Thoracic aorta (tissue), 2 donors: ENCODE measurements around the gene CCDC106. TPM values are rescaled to one million over a fixed set of nuclear protein-coding genes. Genes with fewer than 3 reads are reported as not detected.

Experiments used
- ATAC-seq: fragments of 150-250 bp; one replicate; pipeline ENCODE4 v1.8.0; 2017; ENCODE audit warnings: low read depth; ENCODE audit not compliant: insufficient number of reproducible peaks, low FRiP score
- DNase-seq: peaks from one replicate; pipeline ENCODE4 v3.0.0-alpha.2; 2020; ENCODE audit warnings: low spot score
- H3K27ac ChIP-seq, 2 donors: fragments of 200-600 bp; sonication (generic); 1 replicate in 1 of 2; 2 replicates in 1 of 2; pipeline ENCODE4 v1.5.1; 2016; ENCODE audit warnings: mild to moderate bottlenecking in 2 of 2, moderate library complexity in 2 of 2
- H3K27me3 ChIP-seq: fragments of 200-600 bp; sonication (generic); replicated peaks from 2 replicates; pipeline ENCODE4 v1.6.0; 2016; ENCODE audit warnings: mild to moderate bottlenecking; ENCODE audit not compliant: insufficient read depth
- H3K36me3 ChIP-seq: fragments of 200-600 bp; sonication (generic); one replicate; pipeline ENCODE4 v1.5.1; 2016
- H3K4me1 ChIP-seq, 2 donors: fragments of 200-600 bp; sonication (generic); 1 replicate in 1 of 2; 2 replicates in 1 of 2; pipeline versions ENCODE4 v1.5.1 to v1.6.0; 2016; ENCODE audit warnings: low read depth in 2 of 2, mild to moderate bottlenecking in 1 of 2; ENCODE audit not compliant: control insufficient read depth in 1 of 2
- H3K4me3 ChIP-seq: fragments of 200-600 bp; sonication (generic); 2 replicates; pipeline ENCODE4 v1.5.1; 2016; ENCODE audit warnings: mild to moderate bottlenecking
- H3K9me3 ChIP-seq: fragments of 200-600 bp; sonication (generic); 2 replicates; pipeline ENCODE4 v1.5.1; 2016
- total RNA-seq, 2 donors: library from RNA; depleted of rRNA; stranded (reverse); fragments of >200 nt; gene quantifications; one replicate each; pipeline versions ENCODE4 v1.1.0 to v1.2.3, GENCODE V29; 2016
- TF ChIP-seq, protein P1 (sequence below): fragments of 200-600 bp; sonication (generic); IDR thresholded peaks from one replicate; pipeline ENCODE4 v1.5.1; 2019; ENCODE audit warnings: antibody characterized with exemption

Gene CCDC106
- total RNA-seq, 2 donors from 2014 or later, result 10.5 to 14.8 TPM

DNA sequence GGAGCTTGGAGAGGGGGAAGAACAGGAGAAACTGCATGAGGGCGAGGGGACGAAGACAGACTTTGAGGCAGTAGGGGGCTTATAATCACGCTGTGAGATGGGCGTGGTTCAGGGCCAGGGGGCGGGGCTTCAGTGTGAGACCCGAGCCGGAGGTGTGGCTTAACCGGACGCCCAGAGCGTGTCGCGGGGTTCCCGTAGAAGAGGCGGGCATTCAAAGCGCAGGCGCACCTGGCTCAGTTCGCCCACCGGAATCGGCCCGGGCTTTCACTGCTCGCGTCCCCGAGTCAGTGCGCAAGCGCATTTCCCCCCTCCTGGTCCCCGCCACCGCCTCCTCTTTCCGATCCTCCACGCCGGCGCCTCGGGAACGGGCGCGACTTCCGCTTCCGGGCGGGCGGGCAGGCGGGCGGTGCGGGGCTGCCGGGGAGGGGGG is 42.8 kb upstream of the CCDC106 start:
- no peaks in the 10 kb centered on the region for H3K9me3 ChIP-seq
- H3K27ac ChIP-seq, result peak overlapping the region; percentile 94
- no peaks in the 10 kb centered on the region for H3K27me3 ChIP-seq
- TF ChIP-seq, protein P1, sequence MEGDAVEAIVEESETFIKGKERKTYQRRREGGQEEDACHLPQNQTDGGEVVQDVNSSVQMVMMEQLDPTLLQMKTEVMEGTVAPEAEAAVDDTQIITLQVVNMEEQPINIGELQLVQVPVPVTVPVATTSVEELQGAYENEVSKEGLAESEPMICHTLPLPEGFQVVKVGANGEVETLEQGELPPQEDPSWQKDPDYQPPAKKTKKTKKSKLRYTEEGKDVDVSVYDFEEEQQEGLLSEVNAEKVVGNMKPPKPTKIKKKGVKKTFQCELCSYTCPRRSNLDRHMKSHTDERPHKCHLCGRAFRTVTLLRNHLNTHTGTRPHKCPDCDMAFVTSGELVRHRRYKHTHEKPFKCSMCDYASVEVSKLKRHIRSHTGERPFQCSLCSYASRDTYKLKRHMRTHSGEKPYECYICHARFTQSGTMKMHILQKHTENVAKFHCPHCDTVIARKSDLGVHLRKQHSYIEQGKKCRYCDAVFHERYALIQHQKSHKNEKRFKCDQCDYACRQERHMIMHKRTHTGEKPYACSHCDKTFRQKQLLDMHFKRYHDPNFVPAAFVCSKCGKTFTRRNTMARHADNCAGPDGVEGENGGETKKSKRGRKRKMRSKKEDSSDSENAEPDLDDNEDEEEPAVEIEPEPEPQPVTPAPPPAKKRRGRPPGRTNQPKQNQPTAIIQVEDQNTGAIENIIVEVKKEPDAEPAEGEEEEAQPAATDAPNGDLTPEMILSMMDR, result no peak
- DNase-seq, result peak; percentile 91
- ATAC-seq, result peak; percentile 68
- H3K36me3 ChIP-seq, result peaks cover 8% of the 10 kb centered on the region
- H3K4me3 ChIP-seq, result peak overlapping the region; percentile 88
- peaks cover 17 to 34% of the 10 kb centered on the region in 2 donors for H3K4me1 ChIP-seq

GRCh38 chr19:55605637-55606470 is 42.2 kb upstream of the CCDC106 start, which contains the start of gene ZNF865:
ZNF865 (plus strand) TSS chr19:55605647; CDS start chr19:55613619, 7,972 bp downstream.
- Histone ChIP-seq H3K4me3 (peak within 1 kb of the TSS; percentile 88), H3K27me3 (no peaks in the 10 kb centered on the region), H3K9me3 (no peaks in the 10 kb centered on the region), H3K27ac (peak within 1 kb of the TSS; percentile 94), H3K36me3 (peaks cover 8% of the 10 kb centered on the region), H3K4me1 (peaks cover 17 to 31% of the 10 kb centered on the region in 2 donors)
- TF ChIP-seq, protein P1, result peak; percentile 53
- DNase-seq (no peak), ATAC-seq (peak; percentile 46)

GRCh38 chr19:55606471-55606787 is 41.6 kb upstream of the CCDC106 start:
- peak overlapping the region in 1 of 2 donors; percentile 94 for H3K27ac ChIP-seq
- peak overlapping the region; percentile 88 for H3K4me3 ChIP-seq
- no peaks in the 10 kb centered on the region for H3K9me3 ChIP-seq
- TF ChIP-seq, protein P1, result no peak
- peaks cover 17 to 25% of the 10 kb centered on the region in 2 donors for H3K4me1 ChIP-seq
- ATAC-seq (no peak), DNase-seq (no peak)
- H3K36me3 ChIP-seq, result peaks cover 8% of the 10 kb centered on the region
- H3K27me3 ChIP-seq, result no peaks in the 10 kb centered on the region

- Histone ChIP-seq H3K4me1 (peaks cover 17 to 24% of the 10 kb centered on the region in 2 donors), H3K9me3 (no peaks in the 10 kb centered on the region), H3K36me3 (peaks cover 8% of the 10 kb centered on the region), H3K27me3 (no peaks in the 10 kb centered on the region), H3K4me3 (peak overlapping the region; percentile 88), H3K27ac (peak overlapping the region in 1 of 2 donors; percentile 94)
- DNase-seq (no peak), ATAC-seq (no peak)
- TF ChIP-seq, protein P1, result no peak
Observed at GRCh38 chr19:55606817-55607216, 41.2 kb upstream of the CCDC106 start.

DNA sequence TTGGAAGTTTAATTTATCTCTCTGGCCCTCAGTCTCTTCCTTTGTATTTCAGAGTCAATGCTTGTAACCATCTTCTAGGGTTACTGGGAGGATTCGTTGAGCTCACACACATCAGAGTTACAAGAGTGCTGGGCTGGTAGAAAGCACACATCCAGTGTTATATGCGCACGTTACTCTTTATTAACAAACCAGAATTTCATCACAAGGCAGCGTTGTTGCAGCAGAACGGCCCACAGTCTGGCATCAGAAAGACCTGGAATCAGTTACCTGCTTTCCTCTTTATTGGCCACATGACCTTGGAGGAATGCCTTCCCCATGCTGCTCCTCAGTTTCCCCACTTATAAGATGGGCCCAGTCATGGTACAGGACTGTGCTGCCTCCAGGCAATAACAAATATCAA is 38.7 kb upstream of the CCDC106 start:
- peaks cover 12% of the 10 kb centered on the region for H3K36me3 ChIP-seq
- no peak for ATAC-seq
- no peaks in the 10 kb centered on the region for H3K27me3 ChIP-seq
- H3K27ac ChIP-seq, result no peak overlapping the region
- H3K4me1 ChIP-seq, result peaks cover 14 to 19% of the 10 kb centered on the region in 2 donors
- no peaks in the 10 kb centered on the region for H3K9me3 ChIP-seq
- TF ChIP-seq, protein P1, result no peak
- no peak overlapping the region for H3K4me3 ChIP-seq
- no peak for DNase-seq
